Right cardiac atrium (tissue), 5 donors: ENCODE data around the gene DUS3L. TPM values are rescaled to one million over a fixed set of nuclear protein-coding genes. Genes with fewer than 3 reads are reported as not detected.
A peak's percentile ranks its signal among the peaks of the same experiment; 100 is the strongest.

Experiments used
- ATAC-seq, 2 donors: fragments of 200-7000 bp; cut with Tn5 transposase; one replicate each; pipeline versions ENCODE4 v1.8.0 to v1.9.1; 2020; ENCODE audit warnings: moderate library complexity in 2 of 2, mild to moderate bottlenecking in 1 of 2
- DNase-seq, 3 donors: peaks; one replicate each; pipeline ENCODE4 v3.0.0-alpha.2; 2020
- H3K27ac ChIP-seq: one replicate; pipeline ENCODE4 v1.5.1; 2013; ENCODE audit warnings: mild to moderate bottlenecking, low read length, control low read depth, moderate library complexity
- H3K27me3 ChIP-seq: one replicate; pipeline ENCODE4 v1.6.1; 2013; ENCODE audit not compliant: control insufficient read depth, insufficient read depth
- H3K4me1 ChIP-seq: one replicate; pipeline ENCODE4 v1.6.1; 2013; ENCODE audit warnings: low read length; ENCODE audit not compliant: control insufficient read depth, insufficient read depth
- H3K4me3 ChIP-seq: one replicate; pipeline ENCODE4 v1.5.1; 2013; ENCODE audit warnings: low read length, control low read depth
- H3K9me3 ChIP-seq: one replicate; pipeline ENCODE4 v1.6.1; 2013; ENCODE audit warnings: low read length; ENCODE audit not compliant: control insufficient read depth
- WGBS: extraction: QIAGEN DNeasy Blood & Tissue Kit; methylation state at CpG from one replicate; pipeline ENCODE4 v1.1.7; 2013; 5-methylcytosine and 5-hydroxymethylcytosine counted together
- intact Hi-C, 4 donors: fragments of 100-400 bp; cut with DNase I; formaldehyde crosslinking; loops; one replicate each; pipeline versions ENCODE4 v1.11.0 to v1.14.0; 2022 to 2023
- polyA plus RNA-seq: library from polyadenylated mRNA; stranded (reverse); fragments of 200-250 nt; gene quantifications from one replicate; pipeline ENCODE4 v1.2.3, GENCODE V29; 2013
- total RNA-seq, 4 donors: library from RNA; stranded (reverse); fragmentation: NEBNext Ultra II Directional; extraction: Animal tissue kit (Norgen Biotek cat#: 25700); gene quantifications; one replicate each; pipeline ENCODE4 v1.2.1, GENCODE V29; 2021
- donor health status: healthy with polysubstance abuse.
- donor health status: DM: no; HTN: yes; CAD: no.
- donor health status: DM: no; HTN: no; CAD: no.
- donor health status: DM: no; HTN: yes; CAD: no; lungs with severe emphysema.
- donor health status: DM: yes; HTN: yes; CAD: no.

The DUS3L gene
- total and polyA plus RNA-seq, 5 donors, result 15.5 to 27.3 (median 17.1) TPM

DNA sequence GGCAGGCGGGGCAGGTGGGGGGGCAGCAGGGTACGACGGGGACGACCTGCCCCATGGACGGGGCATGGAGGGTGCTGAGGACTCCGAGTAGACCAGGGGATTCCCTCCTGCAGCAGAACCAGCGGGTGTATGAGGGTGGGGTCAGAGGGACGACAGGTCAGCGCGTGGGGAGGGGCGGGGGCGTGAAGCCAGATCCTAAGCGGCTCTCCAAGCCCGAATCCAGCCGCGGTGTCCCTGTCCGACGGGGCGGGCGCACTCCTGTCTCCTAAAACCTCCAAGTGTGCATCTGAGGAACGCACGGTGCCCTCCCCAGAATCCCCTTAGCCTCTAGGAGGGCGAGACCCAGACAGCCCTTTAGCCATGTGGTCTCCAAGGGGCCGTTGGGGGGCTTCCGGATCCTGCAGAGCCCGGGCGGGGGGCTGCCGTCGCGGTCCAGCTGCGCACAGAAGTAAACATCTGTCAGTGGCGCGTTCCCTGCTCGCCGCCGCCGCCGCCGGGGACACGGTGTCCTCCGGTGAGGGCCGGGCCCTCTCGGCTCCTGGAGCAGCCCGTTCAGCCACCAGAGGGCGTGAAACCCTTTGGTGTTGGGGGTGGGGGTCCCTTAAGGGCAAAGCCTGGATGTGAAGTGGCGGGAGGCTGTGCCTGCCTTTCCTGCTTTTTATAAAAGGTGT, 14.6 kb upstream of the DUS3L start:
- Histone ChIP-seq H3K9me3 (no peaks in the 10 kb centered on the region), H3K27ac (peak overlapping the region; percentile 86), H3K27me3 (no peaks in the 10 kb centered on the region), H3K4me1 (no peaks in the 10 kb centered on the region), H3K4me3 (peak overlapping the region; percentile 60)
- peak; percentile 69 to 89 (median 87) for DNase-seq
- intact Hi-C loops, result loop anchor here in 3 of 4 donors (2.0 to 10.0 kb wide), 4 partner anchors 87 to 209 kb away; no protein-coding TSS in a partner anchor
- ATAC-seq, result peak; percentile 39 to 53
- 2% methylated on average over 46 of the region's 46 CpGs for WGBS

DNA sequence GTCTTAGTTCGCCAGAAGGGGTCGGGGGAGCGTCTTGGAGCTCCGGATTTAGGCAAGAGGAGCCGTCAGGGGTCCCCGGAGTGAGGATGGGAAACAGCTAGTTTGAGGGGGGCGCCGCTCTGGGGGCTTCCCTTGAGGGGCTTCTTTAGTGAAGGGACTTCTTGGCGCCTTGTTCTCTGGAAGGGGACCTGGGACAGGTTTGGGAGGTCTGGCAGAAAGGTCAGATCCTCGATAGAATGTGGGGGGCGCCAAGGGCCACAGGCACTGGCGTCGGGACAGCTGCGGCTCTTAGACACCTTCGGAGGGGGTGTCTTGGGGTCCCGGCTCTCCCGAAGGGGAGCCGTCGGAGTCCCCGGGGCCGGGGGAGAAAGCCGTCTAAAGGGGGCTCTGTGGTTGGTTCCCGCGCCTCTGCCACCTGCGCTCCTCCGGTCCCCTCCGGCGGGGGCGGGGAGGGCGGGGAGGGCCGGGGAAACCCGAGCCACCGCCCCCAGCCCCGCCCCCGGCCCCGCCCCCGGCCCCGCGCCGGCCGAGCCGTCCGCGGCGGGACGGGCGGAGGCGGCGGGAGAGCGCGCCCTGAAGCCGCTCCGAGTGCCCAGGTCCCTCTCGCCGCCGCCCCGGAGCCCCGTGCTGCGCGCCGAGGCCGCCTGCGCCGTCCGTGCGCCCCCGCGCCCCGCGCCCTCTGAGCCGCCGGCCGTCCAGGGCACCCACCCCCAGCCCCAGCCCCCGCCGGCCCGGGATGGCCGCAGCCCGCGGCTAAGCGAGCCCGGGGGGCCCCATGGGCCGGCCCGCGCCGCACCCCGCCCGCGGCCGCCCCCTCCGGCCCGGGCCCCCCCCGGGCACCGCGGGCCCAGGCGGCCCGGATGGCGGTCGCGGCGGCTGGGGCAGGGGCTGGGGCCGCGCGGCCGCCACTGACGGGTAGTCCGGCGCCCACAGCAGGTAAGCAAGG, 13.8 kb upstream of the DUS3L start, which contains the start of gene NRTN:
Gene NRTN (plus strand): TSS at position 552 of the 946 bp plus-strand sequence. CDS start 19,099 bp downstream, outside the sequence.
- Histone ChIP-seq H3K4me1 (no peaks in the 10 kb centered on the region), H3K4me3 (peak within 1 kb of the TSS; percentile 60), H3K27me3 (no peaks in the 10 kb centered on the region), H3K9me3 (no peaks in the 10 kb centered on the region), H3K27ac (peak within 1 kb of the TSS; percentile 86)
- DNase-seq (peak in 2 of 3 donors; percentile 71 to 72), ATAC-seq (peak; percentile 38 to 52)
- intact Hi-C loops, result loop anchor here (2.0 to 10.0 kb wide), 5 partner anchors 88 to 218 kb away; no protein-coding TSS in a partner anchor
- WGBS, result 2% methylated on average over 93 of the region's 107 CpGs

- Histone ChIP-seq H3K27me3 (no peaks in the 10 kb centered on the region), H3K4me3 (peak overlapping the region; percentile 15), H3K4me1 (no peaks in the 10 kb centered on the region), H3K9me3 (no peaks in the 10 kb centered on the region), H3K27ac (no peak overlapping the region)
- intact Hi-C loops, result loop anchor here (2.0 to 10.0 kb wide), 5 partner anchors 88 to 218 kb away; no protein-coding TSS in a partner anchor
- WGBS, result 2% methylated on average over 54 of the region's 54 CpGs
- ATAC-seq (peak; percentile 85), DNase-seq (peak; percentile 89 to 96 (median 95))
Observed at GRCh38 chr19:5803752-5804515, 13.0 kb upstream of the DUS3L start.

- WGBS, result 5% methylated on average over 8 of the region's 8 CpGs
- peak overlapping the region; percentile 15 for H3K4me3 ChIP-seq
- no peaks in the 10 kb centered on the region for H3K27me3 ChIP-seq
- intact Hi-C loops, result loop anchor here in 3 of 4 donors (5.0 to 10.0 kb wide), 4 partner anchors 89 to 219 kb away; no protein-coding TSS in a partner anchor
- no peaks in the 10 kb centered on the region for H3K4me1 ChIP-seq
- H3K27ac ChIP-seq, result no peak overlapping the region
- DNase-seq, result no peak
- ATAC-seq, result no peak
- no peaks in the 10 kb centered on the region for H3K9me3 ChIP-seq
Observed at GRCh38 chr19:5803441-5803751, 12.4 kb upstream of the DUS3L start.

GRCh38 chr19:5801796-5802619, 11.0 kb upstream of the DUS3L start:
- no peak for ATAC-seq
- intact Hi-C loops, result loop anchor here in 3 of 4 donors (5.0 to 10.0 kb wide), 4 partner anchors 90 to 220 kb away; no protein-coding TSS in a partner anchor

GRCh38 chr19:5800361-5801270, 9.7 kb upstream of the DUS3L start:
- intact Hi-C loops, result loop anchor here in 3 of 4 donors (5.0 to 10.0 kb wide), 4 partner anchors 92 to 222 kb away; no protein-coding TSS in a partner anchor
- H3K27me3 ChIP-seq, result no peaks in the 10 kb centered on the region
- ATAC-seq (peak in 1 of 2 donors; percentile 57), DNase-seq (peak; percentile 24 to 68 (median 64))
- H3K4me1 ChIP-seq, result no peaks in the 10 kb centered on the region
- no peak overlapping the region for H3K27ac ChIP-seq
- no peaks in the 10 kb centered on the region for H3K9me3 ChIP-seq
- WGBS, result 70% methylated on average over 17 of the region's 17 CpGs
- H3K4me3 ChIP-seq, result no peak overlapping the region

More at GRCh38 chr19:5801796-5802619, 11.0 kb upstream of the DUS3L start:
- Histone ChIP-seq H3K9me3 (no peaks in the 10 kb centered on the region), H3K4me1 (no peaks in the 10 kb centered on the region), H3K27me3 (no peaks in the 10 kb centered on the region), H3K27ac (no peak overlapping the region), H3K4me3 (no peak overlapping the region)
- 12% methylated on average over 33 of the region's 33 CpGs for WGBS
- peak in 2 of 3 donors; percentile 47 to 62 for DNase-seq

- ATAC-seq (peak; percentile 53 to 54), DNase-seq (peak in 2 of 3 donors; percentile 81 to 90)
- intact Hi-C loops, result loop anchor here in 3 of 4 donors (5.0 to 10.0 kb wide), 4 partner anchors 93 to 223 kb away; no protein-coding TSS in a partner anchor
- H3K27ac ChIP-seq, result no peak overlapping the region
- no peaks in the 10 kb centered on the region for H3K27me3 ChIP-seq
- no peak overlapping the region for H3K4me3 ChIP-seq
- no peaks in the 10 kb centered on the region for H3K9me3 ChIP-seq
- WGBS, result 43% methylated on average over 37 of the region's 37 CpGs
- no peaks in the 10 kb centered on the region for H3K4me1 ChIP-seq
Observed at GRCh38 chr19:5799247-5800241, 8.6 kb upstream of the DUS3L start.

- no peak overlapping the region for H3K4me3 ChIP-seq
- intact Hi-C loops, result no loop called here
- H3K9me3 ChIP-seq, result no peaks in the 10 kb centered on the region
- WGBS, result 85% methylated on average over 8 of the region's 8 CpGs
- peak in 1 of 3 donors; percentile 34 for DNase-seq
- H3K27ac ChIP-seq, result no peak overlapping the region
- no peaks in the 10 kb centered on the region for H3K27me3 ChIP-seq
- no peaks in the 10 kb centered on the region for H3K4me1 ChIP-seq
- ATAC-seq, result no peak
Observed at GRCh38 chr19:5798244-5798643, 7.3 kb upstream of the DUS3L start.
